B cell (primary cell): Measurements from ENCODE around the gene ARL4A. TPM values are rescaled to one million over a fixed set of nuclear protein-coding genes. Genes with fewer than 3 reads are reported as not detected.

ENCODE experiments used
- ATAC-seq: fragments of 200-7000 bp; cut with Tn5 transposase; one replicate; pipeline ENCODE4 v1.10.0; 2021; ENCODE audit warnings: low read depth, mild to moderate bottlenecking, moderate number of reproducible peaks, moderate library complexity
- CTCF ChIA-PET: fragments of 350-600 bp; sonication (Branson Sonifier 250); formaldehyde crosslinking; loops from one replicate; lab custom pipeline; 2021; ENCODE audit warnings: antibody characterized with exemption, inconsistent platforms; lab: Charles Lee
- POLR2A ChIA-PET: fragments of 350-600 bp; sonication (Branson Sonifier 250); formaldehyde crosslinking; loops from one replicate; lab custom pipeline; 2021; ENCODE audit warnings: antibody characterized with exemption; lab: Charles Lee
- DNase-seq: peaks from one replicate; pipeline ENCODE4 v3.0.0; 2013
- H2AFZ ChIP-seq: 2 replicates; pipeline ENCODE4 v1.6.1; 2012; ENCODE audit warnings: mild to moderate bottlenecking, low read depth, low read length; ENCODE audit not compliant: insufficient read depth, poor library complexity, severe bottlenecking
- H3K27ac ChIP-seq, 2 donors: 1 replicate in 1 of 2; 2 replicates in 1 of 2; pipeline ENCODE4 v1.5.1; 2012 to 2013; ENCODE audit warnings: low read length in 2 of 2, mild to moderate bottlenecking in 2 of 2, moderate library complexity in 1 of 2
- H3K27me3 ChIP-seq, 4 experiments: fragments of 200-600 bp in 1 of 4; sonication (generic) in 1 of 4; replicated peaks in 1 of 4; 1 replicate in 2 of 4; 2 replicates in 2 of 4; pipeline versions ENCODE4 v1.6.1 to v1.7.0; 2013 to 2016; ENCODE audit warnings: low read length in 3 of 4, mild to moderate bottlenecking in 2 of 4, mixed read lengths in 1 of 4, moderate library complexity in 1 of 4; ENCODE audit not compliant: insufficient read depth in 4 of 4, control insufficient read depth in 3 of 4; ENCODE audit errors: control extremely low read depth in 1 of 4
- H3K36me3 ChIP-seq, 2 experiments: replicated peaks in 1 of 2; 1 replicate in 1 of 2; 2 replicates in 1 of 2; pipeline versions ENCODE4 v1.6.1 to v1.7.1; 2013; ENCODE audit warnings: low read length in 1 of 2; ENCODE audit not compliant: insufficient read depth in 2 of 2, control insufficient read depth in 1 of 2; ENCODE audit errors: control extremely low read depth in 1 of 2, extremely low read depth in 1 of 2
- H3K4me1 ChIP-seq, 2 donors: fragments of 200-600 bp in 1 of 2; sonication (generic) in 1 of 2; 1 replicate in 1 of 2; 2 replicates in 1 of 2; pipeline versions ENCODE4 v1.5.1 to v1.6.1; 2013 to 2017; ENCODE audit warnings: low read length in 2 of 2; ENCODE audit not compliant: control insufficient read depth in 2 of 2, insufficient read depth in 2 of 2
- H3K4me2 ChIP-seq: replicated peaks from 2 replicates; pipeline ENCODE3; 2012; ENCODE audit warnings: mild to moderate bottlenecking, low read depth, low read length; ENCODE audit not compliant: poor library complexity, severe bottlenecking
- H3K4me3 ChIP-seq, 5 experiments: fragments of 200-600 bp in 1 of 5; sonication (generic) in 1 of 5; 1 replicate in 3 of 5; 2 replicates in 2 of 5; pipeline versions ENCODE4 v1.5.1 to v1.7.0; 2011 to 2016; ENCODE audit warnings: low read length in 4 of 5, mild to moderate bottlenecking in 4 of 5, low read depth in 2 of 5, control low read depth in 1 of 5, moderate library complexity in 1 of 5; ENCODE audit not compliant: insufficient read depth in 1 of 5; ENCODE audit errors: control extremely low read depth in 1 of 5, extremely low read depth in 1 of 5
- H3K79me2 ChIP-seq: fragments of 200-600 bp; sonication (generic); one replicate; pipeline ENCODE4 v1.6.0; 2016; ENCODE audit warnings: low read length; ENCODE audit not compliant: control insufficient read depth, insufficient read depth
- H3K9ac ChIP-seq: fragments of 200-600 bp; sonication (generic); 2 replicates; pipeline ENCODE4 v1.6.1; 2017; ENCODE audit warnings: mild to moderate bottlenecking, low read length, moderate library complexity
- H3K9me3 ChIP-seq, 3 donors: one replicate each; pipeline versions ENCODE4 v1.6.1 to v1.7.1; 2013; ENCODE audit warnings: low read length in 2 of 3; ENCODE audit not compliant: control insufficient read depth in 2 of 3, insufficient read depth in 1 of 3; ENCODE audit errors: control extremely low read depth in 1 of 3
- H4K20me1 ChIP-seq: 2 replicates; pipeline ENCODE4 v1.6.0; 2012; ENCODE audit warnings: mild to moderate bottlenecking, low read length; ENCODE audit not compliant: insufficient read depth, control insufficient read depth, poor library complexity, severe bottlenecking
- H3K27ac Mint-ChIP-seq: one replicate; pipeline ENCODE4 v1.8.0; 2021; ENCODE audit warnings: mixed read lengths
- H3K27me3 Mint-ChIP-seq: one replicate; pipeline ENCODE4 v1.8.0; 2021; ENCODE audit warnings: mixed read lengths
- H3K4me1 Mint-ChIP-seq: one replicate; pipeline ENCODE4 v1.8.0; 2021; ENCODE audit warnings: mixed read lengths
- H3K4me3 Mint-ChIP-seq: one replicate; pipeline ENCODE4 v1.8.0; 2021; ENCODE audit warnings: mixed read lengths
- H3K9me3 Mint-ChIP-seq: one replicate; pipeline ENCODE4 v1.8.0; 2022; ENCODE audit warnings: mixed read lengths; ENCODE audit not compliant: insufficient read depth
- EZH2 ChIP-seq: IDR thresholded peaks from 2 replicates; pipeline ENCODE4 v1.6.1; 2012; ENCODE audit warnings: borderline replicate concordance, low read depth, mild to moderate bottlenecking, moderate library complexity, low read length; ENCODE audit not compliant: insufficient read depth, poor library complexity, severe bottlenecking
- WGBS: methylation state at CpG from one replicate; pipeline ENCODE4 v1.1.5; 2013; ENCODE audit warnings: missing lambda C conversion rate; ENCODE audit not compliant: insufficient coverage; 5-methylcytosine and 5-hydroxymethylcytosine counted together
- intact Hi-C: fragments of 100-400 bp; cut with micrococcal nuclease; formaldehyde crosslinking; loops from one replicate; pipeline ENCODE4 v1.10.0; 2022
- polyA plus RNA-seq: library from polyadenylated mRNA; depleted of rRNA; stranded (reverse); fragments of >200 nt; gene quantifications from 2 replicates; pipeline ENCODE4 v1.2.3, GENCODE V29; 2012
- total RNA-seq, 2 donors: library from RNA; stranded (reverse); fragments of 120-200 nt in 1 of 2; gene quantifications; 1 replicate in 1 of 2; 2 replicates in 1 of 2; pipeline versions ENCODE4 v1.2.3 to v1.2.4, GENCODE V29; 2013 to 2022
- TF ChIP-seq, protein P1 (sequence below): fragments of 200-600 bp; IDR thresholded peaks from one replicate; pipeline ENCODE4 v1.8.0; 2022; ENCODE audit warnings: antibody characterized with exemption, mild to moderate bottlenecking

The ARL4A gene
- total and polyA plus RNA-seq, 2 donors (not counting 1 experiment from before 2014, with no cell fraction given): 14.2 to 100 TPM

DNA sequence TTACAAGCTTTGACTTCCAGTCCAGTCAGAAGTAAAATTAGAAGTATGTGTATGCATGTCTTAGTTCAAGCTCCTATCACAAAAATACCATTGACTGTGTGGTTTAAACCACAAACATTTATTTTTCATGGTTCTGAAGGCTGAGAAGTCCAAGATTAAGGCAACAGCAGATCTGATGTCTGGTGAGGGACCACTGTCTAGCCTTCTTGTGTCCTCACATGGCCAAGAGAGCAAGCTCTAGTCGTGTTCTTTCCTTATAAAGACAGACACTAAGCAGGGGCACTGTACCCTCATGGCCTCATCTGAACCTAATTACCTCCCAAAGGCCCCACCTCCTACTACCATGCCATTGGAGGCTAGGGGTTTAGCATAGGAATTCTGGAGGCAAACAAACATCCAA, 41.3 kb upstream of the ARL4A start:
- Mint-ChIP-seq H3K27ac (no peak overlapping the region), H3K4me1 (no peaks in the 10 kb centered on the region), H3K27me3 (peaks cover 3% of the 10 kb centered on the region), H3K9me3 (no peaks in the 10 kb centered on the region), H3K4me3 (no peak overlapping the region)
- Histone ChIP-seq H3K9ac (no peak overlapping the region), H3K9me3 (no peaks in the 10 kb centered on the region), H3K4me2 (no peak overlapping the region), H3K4me1 (peaks cover 11% of the 10 kb centered on the region in 2 donors), H4K20me1 (no peaks in the 10 kb centered on the region), H3K27me3 (no peaks in the 10 kb centered on the region), H3K27ac (no peak overlapping the region), H3K4me3 (no peak overlapping the region), H3K36me3 (no peaks in the 10 kb centered on the region), H2AFZ (peak overlapping the region; percentile 7), H3K79me2 (no peaks in the 10 kb centered on the region)
- TF ChIP-seq, protein P1, sequence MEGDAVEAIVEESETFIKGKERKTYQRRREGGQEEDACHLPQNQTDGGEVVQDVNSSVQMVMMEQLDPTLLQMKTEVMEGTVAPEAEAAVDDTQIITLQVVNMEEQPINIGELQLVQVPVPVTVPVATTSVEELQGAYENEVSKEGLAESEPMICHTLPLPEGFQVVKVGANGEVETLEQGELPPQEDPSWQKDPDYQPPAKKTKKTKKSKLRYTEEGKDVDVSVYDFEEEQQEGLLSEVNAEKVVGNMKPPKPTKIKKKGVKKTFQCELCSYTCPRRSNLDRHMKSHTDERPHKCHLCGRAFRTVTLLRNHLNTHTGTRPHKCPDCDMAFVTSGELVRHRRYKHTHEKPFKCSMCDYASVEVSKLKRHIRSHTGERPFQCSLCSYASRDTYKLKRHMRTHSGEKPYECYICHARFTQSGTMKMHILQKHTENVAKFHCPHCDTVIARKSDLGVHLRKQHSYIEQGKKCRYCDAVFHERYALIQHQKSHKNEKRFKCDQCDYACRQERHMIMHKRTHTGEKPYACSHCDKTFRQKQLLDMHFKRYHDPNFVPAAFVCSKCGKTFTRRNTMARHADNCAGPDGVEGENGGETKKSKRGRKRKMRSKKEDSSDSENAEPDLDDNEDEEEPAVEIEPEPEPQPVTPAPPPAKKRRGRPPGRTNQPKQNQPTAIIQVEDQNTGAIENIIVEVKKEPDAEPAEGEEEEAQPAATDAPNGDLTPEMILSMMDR: no peak
- ATAC-seq (no peak), DNase-seq (no peak)
- ChIA-PET CTCF (interaction anchor here (0.7 kb wide), 2 partner anchors 10 to 617 kb away, joined by 4 to 6 read pairs; no protein-coding TSS in a partner anchor), POLR2A (no interaction called here)
- intact Hi-C loops: no loop called here
- no CpG with 5 or more reads among the region's 1 CpG for WGBS

DNA sequence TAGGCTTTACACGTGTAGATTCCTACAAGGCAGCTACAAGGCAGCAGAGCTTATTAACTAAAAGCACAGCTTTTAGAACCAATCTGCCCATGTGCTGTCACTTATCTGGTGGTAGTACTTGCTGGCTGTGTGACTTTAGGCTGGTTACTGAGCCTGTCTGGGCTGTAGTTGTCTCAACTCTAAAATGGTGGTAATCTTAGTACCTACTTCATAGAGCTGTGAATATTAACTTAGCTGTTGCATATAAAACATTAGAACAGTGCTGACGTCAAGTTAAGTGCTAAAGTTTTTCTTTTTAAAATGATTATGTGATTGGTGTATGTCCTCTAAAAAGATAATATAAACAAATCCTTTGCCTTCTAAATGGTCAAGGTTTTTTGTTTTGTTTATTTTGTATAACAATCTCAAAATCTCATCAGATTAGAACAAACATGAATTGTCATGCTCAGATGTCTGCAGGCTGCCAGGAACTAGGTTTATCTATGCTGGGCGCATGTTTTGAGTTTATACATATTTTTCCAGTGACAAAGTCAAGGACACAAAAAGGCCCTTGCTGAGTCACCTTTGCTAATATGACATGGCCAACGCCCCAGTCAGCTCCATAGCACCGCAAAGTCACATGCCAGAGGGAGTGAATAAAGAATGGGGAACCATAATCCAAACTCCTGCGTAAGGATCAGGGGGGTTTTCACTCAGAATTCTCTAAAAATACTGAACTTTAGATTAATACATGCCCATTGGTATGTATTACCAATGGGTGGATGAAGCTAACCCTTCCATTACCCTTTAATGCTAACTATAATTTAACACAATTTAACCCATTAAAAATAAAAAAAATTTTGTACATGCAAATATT, 39.8 kb upstream of the ARL4A start:
- Histone ChIP-seq H3K36me3 (no peaks in the 10 kb centered on the region), H3K27ac (no peak overlapping the region), H3K4me3 (no peak overlapping the region), H3K9ac (no peak overlapping the region), H3K79me2 (no peaks in the 10 kb centered on the region), H3K27me3 (no peaks in the 10 kb centered on the region), H3K9me3 (no peaks in the 10 kb centered on the region), H3K4me2 (no peak overlapping the region), H2AFZ (no peak overlapping the region), H3K4me1 (peaks cover 11% of the 10 kb centered on the region in 2 donors), H4K20me1 (no peaks in the 10 kb centered on the region)
- DNase-seq: no peak
- POLR2A ChIA-PET: no interaction called here
- Mint-ChIP-seq H3K4me3 (no peak overlapping the region), H3K4me1 (no peaks in the 10 kb centered on the region), H3K27ac (no peak overlapping the region), H3K27me3 (peaks cover 3% of the 10 kb centered on the region), H3K9me3 (no peaks in the 10 kb centered on the region)
- TF ChIP-seq EZH2: no peak
- TF ChIP-seq, protein P1: no peak
- 100% methylated on average over 2 of the region's 6 CpGs for WGBS
- intact Hi-C loops: no loop called here
- CTCF ChIA-PET: interaction anchor here (1.2 kb wide), 1 partner anchor 9 kb away, joined by 4 read pairs; no protein-coding TSS in a partner anchor
- ATAC-seq: no peak
